Fibroblast of peridontal ligament (primary cell): ENCODE results near the gene GARS1.

Source experiments
- DNase-seq: peaks from one replicate; pipeline ENCODE4 v3.0.0-alpha.2; 2010; ENCODE audit errors: extremely low read depth

GARS1 gene

GRCh38 chr7:30655096-30655970 lies 60.7 kb downstream of the GARS1 start:
- DNase-seq = no peak

- no peak for DNase-seq
Measured at GRCh38 chr7:30656006-30656957, 61.6 kb downstream of the GARS1 start.

GRCh38 chr7:30657131-30657530 lies 62.5 kb downstream of the GARS1 start:
- DNase-seq = no peak

GRCh38 chr7:30658479-30659074 lies 63.9 kb downstream of the GARS1 start:
- no peak for DNase-seq

- DNase-seq = peak; percentile 6
Measured at GRCh38 chr7:30659312-30659711, 64.6 kb downstream of the GARS1 start.

GRCh38 chr7:30660331-30661255 lies 65.9 kb downstream of the GARS1 start:
- DNase-seq = no peak

- no peak for DNase-seq
Measured at GRCh38 chr7:30661926-30662325, 67.2 kb downstream of the GARS1 start.

GRCh38 chr7:30662431-30662939 lies 67.8 kb downstream of the GARS1 start:
- no peak for DNase-seq

- DNase-seq = no peak
Measured at GRCh38 chr7:30663414-30663813, 68.7 kb downstream of the GARS1 start.

- no peak for DNase-seq
Measured at GRCh38 chr7:30664184-30664885, 69.7 kb downstream of the GARS1 start.

- DNase-seq = no peak
Measured at GRCh38 chr7:30665043-30665442, 70.4 kb downstream of the GARS1 start.

GRCh38 chr7:30665449-30665848 lies 70.8 kb downstream of the GARS1 start:
- no peak for DNase-seq

GRCh38 chr7:30667172-30667571 lies 72.5 kb downstream of the GARS1 start:
- no peak for DNase-seq

- DNase-seq = no peak
Measured at GRCh38 chr7:30668102-30668501, 73.4 kb downstream of the GARS1 start.

- peak; percentile 70 for DNase-seq
Measured at GRCh38 chr7:30671793-30672465, 77.3 kb downstream of the GARS1 start.

- no peak for DNase-seq
Measured at GRCh38 chr7:30674420-30674819, 79.7 kb downstream of the GARS1 start.

GRCh38 chr7:30674876-30675275 lies 80.2 kb downstream of the GARS1 start:
- DNase-seq = no peak

- no peak for DNase-seq
Measured at GRCh38 chr7:30678805-30679204, 84.1 kb downstream of the GARS1 start.

- DNase-seq = no peak
Measured at GRCh38 chr7:30679664-30680063, 85.0 kb downstream of the GARS1 start.

- DNase-seq = no peak
Measured at GRCh38 chr7:30681331-30681797, 86.7 kb downstream of the GARS1 start.
